ENCODE measurements around the gene NRXN3.

Gene NRXN3

DNA sequence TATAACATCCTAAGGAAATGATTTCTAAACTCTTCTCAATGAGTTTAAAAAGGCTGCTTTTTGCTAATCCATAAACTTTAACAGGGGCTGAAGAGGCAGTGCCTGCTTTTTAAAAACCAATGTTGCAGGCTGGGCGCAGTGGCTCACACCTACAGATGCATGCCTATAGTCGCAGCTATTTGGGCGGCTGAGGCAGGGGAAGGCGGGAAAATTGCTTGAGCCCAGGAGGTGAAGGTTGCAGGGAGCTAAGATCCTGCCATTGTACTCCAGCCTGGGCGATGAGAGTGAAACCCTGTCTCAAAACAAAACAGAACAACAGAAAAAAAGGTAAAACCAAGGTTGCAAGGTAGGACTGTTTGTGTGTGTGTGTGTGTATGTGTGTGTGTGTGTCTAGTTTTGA, 1509.9 kb downstream of the NRXN3 start:
- no peak for DNase-seq

GRCh38 chr14:79686196-79686595, 1516.0 kb downstream of the NRXN3 start:
- DNase-seq, result no peak

- no peak for DNase-seq
Observed at GRCh38 chr14:79690960-79691359, 1520.8 kb downstream of the NRXN3 start.

GRCh38 chr14:79693935-79694334, 1523.8 kb downstream of the NRXN3 start:
- DNase-seq, result no peak

DNA sequence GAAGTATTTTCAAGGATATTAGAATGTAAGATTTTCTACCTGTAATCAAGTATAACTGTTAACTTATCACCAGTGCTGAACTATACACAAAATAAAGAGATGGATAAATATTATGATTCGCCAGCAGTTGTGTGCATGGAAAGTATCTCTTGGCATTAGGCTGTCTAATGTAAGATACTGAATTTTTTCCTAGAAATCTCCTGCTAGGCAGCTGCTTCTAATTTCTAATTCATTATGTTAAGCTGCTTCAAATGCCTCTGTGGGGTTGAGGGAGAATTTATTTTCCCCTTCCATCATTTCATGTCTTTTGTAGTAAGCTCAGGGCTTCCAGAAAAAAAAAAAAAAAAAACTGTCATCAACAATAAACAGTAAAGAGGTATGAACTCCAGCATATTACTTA, 1525.1 kb downstream of the NRXN3 start:
- DNase-seq, result no peak

DNA sequence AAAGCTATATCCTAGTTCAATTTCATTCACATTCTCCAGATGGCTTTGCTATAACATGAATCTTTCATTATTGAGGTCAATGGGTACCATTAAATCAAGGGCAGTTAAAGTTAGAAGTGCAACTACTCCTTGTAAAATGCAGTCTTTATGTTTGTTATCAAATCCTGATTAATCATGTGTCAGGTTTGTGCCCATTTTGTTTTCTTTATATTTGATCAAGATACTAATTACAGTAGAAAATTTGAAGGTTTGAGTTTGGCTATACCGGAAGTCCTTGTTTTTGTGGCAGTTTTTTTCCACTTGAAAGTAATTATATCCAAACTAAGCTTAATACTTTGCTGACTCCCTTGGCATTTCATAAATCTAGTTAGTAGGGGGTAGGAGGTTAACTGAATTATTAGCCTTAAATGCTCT, 1528.1 kb downstream of the NRXN3 start:
- DNase-seq, result no peak

DNA sequence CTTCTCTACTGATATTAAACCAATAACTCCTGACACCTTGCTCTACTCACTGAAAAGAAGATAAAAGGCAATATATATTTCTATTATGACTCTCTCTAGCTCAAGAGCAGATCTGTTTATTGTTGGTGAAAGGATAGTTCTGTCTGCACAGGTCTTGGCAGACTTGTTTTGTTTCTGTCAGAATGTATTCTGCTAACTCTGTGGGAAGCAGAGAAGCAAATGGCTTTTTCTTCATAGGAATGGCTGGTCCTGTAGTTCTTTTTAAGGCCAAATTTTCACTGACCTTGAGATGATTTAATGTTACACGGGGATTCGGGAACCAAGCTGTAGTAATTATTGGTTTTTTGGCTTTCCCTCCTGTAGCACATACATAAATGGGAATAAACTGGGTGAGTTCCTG, 1529.0 kb downstream of the NRXN3 start:
- no peak for DNase-seq

- DNase-seq, result no peak
Observed at GRCh38 chr14:79701371-79701770, 1531.2 kb downstream of the NRXN3 start.

DNA sequence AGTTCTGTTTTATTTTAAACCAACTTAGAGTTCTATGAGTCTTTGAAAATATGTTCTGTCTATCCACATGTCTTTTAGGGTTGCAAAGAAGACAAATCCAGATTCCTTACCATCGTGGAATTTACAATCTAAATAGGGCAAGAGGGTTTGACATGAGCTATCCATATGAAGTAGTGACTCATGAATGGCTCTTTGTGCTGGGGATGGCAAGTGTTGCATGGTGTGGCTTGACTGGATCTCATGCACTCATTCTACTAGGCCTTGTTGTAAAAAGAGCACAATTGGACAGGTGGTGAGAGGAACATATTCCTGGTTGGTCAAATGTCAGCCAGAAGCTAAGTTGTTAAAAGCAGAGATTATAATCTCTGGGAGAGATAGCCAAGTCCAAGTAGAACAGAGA, 1532.0 kb downstream of the NRXN3 start:
- no peak for DNase-seq

DNA sequence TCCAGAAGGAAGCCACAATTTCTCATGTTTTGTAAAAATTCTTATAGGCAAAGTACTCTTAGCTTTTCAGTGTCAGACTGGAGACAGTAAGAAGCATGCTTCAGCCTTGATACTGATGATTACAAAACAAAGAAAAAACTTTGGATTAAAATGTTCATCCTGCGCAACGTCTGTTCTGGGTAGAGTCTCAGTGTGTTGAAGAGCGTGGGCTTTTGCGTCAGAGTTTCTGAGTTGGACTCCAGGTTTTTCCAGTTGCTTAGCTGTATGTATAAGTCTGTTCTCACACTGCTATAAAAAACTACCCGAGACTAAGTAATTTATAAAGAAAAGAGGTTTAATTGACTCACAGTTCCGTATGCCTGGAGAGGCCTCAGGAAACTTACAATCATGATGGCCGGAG, 1533.0 kb downstream of the NRXN3 start:
- no peak for DNase-seq

DNA sequence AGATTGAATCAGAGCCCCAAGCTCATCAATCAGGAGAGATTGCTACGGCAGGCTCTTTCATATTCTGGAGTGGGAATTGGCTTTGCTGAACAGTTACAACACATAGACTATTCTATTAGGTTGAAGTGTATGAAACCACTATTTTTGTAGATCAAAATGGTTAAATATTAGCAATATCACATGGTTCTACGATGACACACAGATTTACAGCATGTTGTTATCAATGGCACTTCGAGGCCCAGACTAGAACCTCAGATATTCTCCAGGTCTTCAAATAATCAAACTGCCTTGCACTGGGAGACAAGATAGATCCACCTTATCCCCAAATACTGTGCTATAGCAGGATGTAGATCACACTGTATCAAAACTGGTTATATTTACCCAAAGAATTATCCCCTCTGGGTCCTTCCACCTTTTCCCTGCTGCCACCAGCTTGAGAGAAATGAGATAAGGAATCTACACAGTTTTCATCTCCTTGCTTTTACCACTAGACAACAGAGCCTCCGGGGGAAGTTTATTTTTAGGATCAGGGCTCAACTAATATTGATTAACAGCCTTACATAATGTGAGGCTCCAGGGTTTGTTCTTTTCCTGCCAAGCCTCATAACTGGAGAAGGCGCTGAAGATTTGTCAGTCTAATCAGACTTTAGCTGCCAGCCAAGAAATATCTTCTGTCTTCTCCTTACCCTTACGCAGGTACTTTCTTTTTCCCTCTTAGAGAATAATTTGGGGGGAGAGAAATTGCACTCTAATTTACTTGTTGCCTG, 1534.1 kb downstream of the NRXN3 start:
- no peak for DNase-seq

- no peak for DNase-seq
Observed at GRCh38 chr14:79705126-79705894, 1535.1 kb downstream of the NRXN3 start.

GRCh38 chr14:79706382-79706781, 1536.2 kb downstream of the NRXN3 start:
- no peak for DNase-seq

DNA sequence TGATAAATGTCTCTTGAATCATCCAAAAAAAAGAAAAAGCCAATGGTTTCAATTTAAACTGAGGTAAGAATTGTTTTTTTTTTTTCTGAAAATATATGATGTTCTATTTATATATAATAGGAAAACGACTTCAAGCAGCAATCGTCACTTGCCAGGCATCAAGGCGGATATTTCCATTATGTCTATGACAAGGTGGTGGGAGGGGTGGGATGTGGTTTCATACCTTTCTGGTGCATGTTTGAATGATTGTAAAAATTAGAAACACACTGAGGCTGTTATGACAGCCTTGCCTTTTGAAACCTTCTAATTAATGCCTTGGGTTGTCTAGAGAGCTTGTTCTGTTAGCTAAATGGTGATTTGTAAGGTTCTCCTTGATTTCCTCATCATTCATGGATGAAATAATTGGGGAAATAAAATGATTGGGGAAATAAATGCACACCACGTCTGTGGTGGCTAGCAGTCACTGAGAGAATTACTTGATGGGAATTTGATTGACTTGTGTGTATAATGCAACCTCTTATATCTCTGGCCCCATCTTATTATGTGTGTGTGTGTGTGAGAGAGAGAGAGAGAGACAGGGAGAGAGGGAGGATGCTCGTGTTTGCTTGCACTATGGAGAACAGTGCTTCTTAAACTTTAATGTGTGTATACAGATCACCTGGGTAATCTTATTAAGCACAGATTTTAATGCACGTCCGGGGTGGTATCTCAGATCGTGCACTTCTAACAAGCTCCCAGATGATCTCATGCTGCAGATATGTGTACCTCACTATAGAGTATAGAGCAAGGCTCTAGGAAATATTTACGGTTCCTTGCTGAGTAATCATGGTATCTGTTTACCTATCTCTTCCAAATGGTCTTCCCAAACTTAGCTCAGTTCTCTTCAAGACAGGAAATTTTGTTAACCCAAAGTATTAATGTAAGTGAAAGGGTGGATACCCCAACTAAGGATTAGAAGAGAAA, 1538.5 kb downstream of the NRXN3 start:
- no peak for DNase-seq

DNA sequence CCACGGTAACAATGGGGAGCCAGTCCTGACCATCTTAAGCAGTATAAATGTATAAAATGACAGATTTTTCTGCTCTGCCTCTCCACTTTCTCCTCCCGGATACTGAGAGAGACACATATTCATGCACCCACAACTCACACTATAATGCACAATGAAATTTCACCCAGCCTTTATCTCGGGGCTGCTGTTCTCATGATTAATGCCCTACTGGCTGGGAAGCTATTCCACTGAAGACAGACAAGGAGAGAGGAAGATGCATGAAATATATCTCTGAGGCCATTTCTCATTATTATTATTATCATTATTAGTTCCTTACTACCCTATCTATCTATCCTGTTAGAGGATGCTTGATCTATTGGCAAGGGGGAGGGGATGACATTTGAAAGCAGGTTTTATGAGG, 1539.4 kb downstream of the NRXN3 start:
- no peak for DNase-seq

DNA sequence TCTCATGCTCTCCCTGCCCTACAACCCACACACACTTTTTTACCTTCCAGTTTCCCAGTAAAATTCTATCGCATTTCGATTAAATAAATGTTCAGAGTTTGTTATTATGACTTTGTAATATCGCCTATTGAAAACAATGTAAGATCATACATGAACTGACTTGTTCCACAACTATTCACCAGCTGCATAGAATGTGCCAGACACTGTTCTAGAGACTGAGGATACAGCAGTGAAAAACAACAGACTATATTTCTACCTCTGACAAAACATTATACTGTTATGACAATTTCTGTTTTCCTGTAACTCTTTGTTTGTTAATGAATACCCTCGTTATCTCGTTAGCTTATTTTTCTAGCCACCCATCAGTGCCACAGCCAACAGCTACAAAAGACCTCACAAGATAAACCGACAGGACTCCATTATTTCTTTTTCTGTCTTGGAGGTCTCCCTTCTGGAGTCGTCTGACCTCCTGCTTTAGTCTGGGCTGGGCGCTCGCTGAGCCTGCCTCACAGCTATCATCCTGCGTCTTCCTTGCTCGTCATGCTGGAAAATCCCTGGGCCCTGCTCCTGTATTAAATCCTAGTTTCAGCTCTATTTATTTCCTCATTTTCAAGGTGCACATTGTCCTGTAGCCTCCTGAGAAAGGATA, 1542.3 kb downstream of the NRXN3 start:
- no peak for DNase-seq

GRCh38 chr14:79721399-79722084, 1551.4 kb downstream of the NRXN3 start:
- no peak for DNase-seq

DNA sequence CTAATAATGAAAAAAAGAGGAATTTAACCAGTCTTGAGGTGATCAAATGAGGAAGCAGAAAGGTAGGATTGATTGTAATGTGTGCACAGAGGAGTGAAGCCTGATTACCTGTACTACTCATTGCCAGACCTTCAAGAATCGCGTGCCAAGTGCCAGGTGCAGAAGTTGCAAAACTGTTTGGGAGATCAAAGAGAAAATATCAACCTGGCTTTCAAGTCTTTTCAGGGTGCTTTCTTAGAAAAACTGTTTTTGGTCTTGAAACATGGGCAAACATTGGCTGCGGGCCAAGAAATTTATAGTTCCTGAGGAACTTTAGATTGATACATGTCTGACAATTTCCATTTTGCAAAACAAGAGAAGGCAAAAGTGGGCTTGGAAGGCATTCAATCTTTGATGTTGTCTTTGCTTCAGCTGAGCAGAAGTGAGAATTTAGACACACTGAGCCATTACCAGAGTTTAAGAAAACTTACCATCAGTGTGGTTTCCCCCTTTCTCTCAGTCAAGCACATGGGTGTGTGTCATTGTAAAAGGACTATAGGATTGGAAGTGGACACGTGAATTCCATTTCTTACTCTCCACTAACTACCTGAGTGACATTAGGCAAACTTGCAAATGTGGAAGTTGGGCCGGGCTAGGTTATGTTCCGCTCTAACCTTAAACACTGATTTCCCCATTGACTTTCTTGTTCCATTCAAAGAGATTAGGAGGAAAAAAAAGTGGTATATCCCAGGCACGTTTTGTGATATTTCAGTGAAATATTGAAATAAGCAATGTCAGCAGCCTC, 1555.0 kb downstream of the NRXN3 start:
- no peak for DNase-seq

GRCh38 chr14:79727900-79728299, 1557.7 kb downstream of the NRXN3 start:
- no peak for DNase-seq

DNA sequence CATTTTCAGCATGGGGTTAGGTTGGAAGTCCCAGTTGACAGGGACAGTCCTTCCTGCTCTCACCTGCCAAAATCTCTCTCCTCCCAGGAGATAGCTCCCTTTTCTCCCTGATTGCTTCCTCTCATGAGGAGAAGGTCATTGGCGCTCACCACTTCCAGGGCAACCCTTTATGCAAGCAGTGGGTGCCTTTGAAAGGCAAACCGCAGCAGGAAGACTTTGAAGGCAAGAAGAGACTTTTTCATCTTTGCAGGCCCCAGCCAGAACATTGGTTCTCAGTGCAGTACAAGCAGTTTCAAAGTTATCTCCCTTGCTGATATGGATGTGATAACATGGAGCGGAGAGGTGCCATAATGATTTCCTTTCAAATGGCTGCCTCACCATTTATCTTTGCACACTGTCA, 1558.2 kb downstream of the NRXN3 start:
- DNase-seq, result no peak

DNA sequence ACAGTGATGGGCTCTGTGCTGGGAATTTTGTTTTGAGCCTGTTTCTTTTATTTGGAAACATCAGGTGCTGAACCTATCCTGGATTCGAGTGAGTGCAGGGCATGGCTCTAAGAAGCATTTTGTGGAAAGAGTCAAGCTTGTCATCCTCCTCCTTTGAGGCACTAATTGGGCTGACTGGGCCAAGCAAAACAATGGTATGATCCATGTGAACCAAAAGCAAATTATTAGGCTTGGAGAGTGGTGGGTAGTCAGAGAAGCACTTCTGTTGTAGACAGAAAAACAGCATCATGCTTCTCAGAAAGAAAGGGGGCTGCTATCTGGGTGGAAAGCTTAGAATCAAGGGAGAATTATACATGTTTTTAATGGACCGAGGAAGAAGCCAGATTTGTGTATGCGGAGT, 1559.6 kb downstream of the NRXN3 start:
- no peak for DNase-seq
